ENCODE data around the gene OR5A1.
"Not testable (repeated sequence)": the region's sequence is repeated elsewhere in the genome, so short reads cannot be mapped to it uniquely, and the experiment has no call there.

OR5A1 gene

DNA sequence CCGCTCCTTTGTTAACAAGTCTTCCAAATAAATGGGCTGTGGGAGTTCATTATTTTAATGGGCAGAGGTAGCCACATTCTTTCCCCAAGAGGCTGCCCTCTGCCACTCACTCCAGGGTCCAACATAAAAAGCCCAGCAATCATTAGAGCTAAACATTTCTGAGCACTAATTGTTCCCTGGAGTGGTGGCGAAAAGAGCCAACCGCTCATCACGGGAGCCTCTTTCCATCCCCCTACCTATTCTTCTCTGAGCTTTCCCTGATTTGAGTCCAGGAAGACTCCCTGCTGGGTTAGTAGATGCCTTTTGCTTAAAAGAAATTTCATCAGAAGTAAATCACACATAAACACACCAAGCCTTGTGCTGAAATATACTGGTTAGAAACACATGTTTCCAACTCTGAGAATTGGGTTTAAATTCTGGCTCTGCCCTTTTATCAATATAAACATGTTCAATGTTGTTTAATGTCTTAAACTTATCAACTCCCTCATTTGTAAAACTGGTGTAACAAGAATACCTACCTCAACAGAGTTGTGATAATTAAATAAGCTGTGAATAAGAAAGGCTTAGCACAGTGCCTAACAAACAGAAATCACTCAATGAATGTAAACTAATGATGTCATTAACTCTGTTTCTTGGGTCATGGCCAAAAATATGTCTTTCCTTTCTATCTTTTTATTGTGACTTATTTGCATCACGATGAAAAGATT, 9.8 kb upstream of the OR5A1 start, which contains the start of gene OR5A2:
Gene OR5A2 (minus strand): TSS at position 53 of the 707 bp plus-strand sequence. CDS start 3,460 bp downstream, outside the sequence.
- TF ChIP-seq, protein P1, sequence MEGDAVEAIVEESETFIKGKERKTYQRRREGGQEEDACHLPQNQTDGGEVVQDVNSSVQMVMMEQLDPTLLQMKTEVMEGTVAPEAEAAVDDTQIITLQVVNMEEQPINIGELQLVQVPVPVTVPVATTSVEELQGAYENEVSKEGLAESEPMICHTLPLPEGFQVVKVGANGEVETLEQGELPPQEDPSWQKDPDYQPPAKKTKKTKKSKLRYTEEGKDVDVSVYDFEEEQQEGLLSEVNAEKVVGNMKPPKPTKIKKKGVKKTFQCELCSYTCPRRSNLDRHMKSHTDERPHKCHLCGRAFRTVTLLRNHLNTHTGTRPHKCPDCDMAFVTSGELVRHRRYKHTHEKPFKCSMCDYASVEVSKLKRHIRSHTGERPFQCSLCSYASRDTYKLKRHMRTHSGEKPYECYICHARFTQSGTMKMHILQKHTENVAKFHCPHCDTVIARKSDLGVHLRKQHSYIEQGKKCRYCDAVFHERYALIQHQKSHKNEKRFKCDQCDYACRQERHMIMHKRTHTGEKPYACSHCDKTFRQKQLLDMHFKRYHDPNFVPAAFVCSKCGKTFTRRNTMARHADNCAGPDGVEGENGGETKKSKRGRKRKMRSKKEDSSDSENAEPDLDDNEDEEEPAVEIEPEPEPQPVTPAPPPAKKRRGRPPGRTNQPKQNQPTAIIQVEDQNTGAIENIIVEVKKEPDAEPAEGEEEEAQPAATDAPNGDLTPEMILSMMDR (IDR thresholded peaks at IDR 0.05; ENCODE audit: insufficient read depth, low read length, missing control alignments): no peak
- CTCF ChIA-PET: interaction anchor here (1.1 kb wide), 2 partner anchors 10 to 254 kb away, joined by 3 read pairs; partner anchors contain the start of genes DTX4 and OR5A1
- no peak for DNase-seq (ENCODE audit: low read depth, low spot score)
- H3K4me3 ChIP-seq (ENCODE audit: low read depth, low read length): no peak within 1 kb of the TSS
- POLR2A ChIA-PET: no interaction called here

DNA sequence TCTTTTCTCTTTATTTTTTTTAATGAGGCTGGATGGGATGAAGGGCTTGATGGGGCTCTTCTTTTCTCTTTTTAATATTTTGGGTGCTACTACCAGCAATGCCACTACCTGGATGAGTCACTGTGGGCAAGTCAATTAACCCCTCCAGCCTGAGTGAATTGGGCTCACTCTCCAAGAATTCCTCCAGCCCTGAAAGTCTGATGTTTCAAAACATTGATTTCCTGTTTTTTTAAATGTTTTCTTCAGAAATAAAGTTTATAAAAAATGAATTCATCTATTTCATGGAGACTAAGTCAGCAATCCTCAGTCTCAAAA, 9.2 kb upstream of the OR5A1 start:
- POLR2A ChIA-PET: no interaction called here
- TF ChIP-seq, protein P1 (IDR thresholded peaks at IDR 0.05; ENCODE audit: insufficient read depth, low read length, missing control alignments): no peak
- no peak for DNase-seq (ENCODE audit: low read depth, low spot score)
- CTCF ChIA-PET: interaction anchor here (1.1 kb wide), 2 partner anchors 9 to 255 kb away, joined by 3 read pairs; partner anchors contain the start of genes DTX4 and OR5A1
- H3K4me3 ChIP-seq (ENCODE audit: low read depth, low read length): no peak overlapping the region

DNA sequence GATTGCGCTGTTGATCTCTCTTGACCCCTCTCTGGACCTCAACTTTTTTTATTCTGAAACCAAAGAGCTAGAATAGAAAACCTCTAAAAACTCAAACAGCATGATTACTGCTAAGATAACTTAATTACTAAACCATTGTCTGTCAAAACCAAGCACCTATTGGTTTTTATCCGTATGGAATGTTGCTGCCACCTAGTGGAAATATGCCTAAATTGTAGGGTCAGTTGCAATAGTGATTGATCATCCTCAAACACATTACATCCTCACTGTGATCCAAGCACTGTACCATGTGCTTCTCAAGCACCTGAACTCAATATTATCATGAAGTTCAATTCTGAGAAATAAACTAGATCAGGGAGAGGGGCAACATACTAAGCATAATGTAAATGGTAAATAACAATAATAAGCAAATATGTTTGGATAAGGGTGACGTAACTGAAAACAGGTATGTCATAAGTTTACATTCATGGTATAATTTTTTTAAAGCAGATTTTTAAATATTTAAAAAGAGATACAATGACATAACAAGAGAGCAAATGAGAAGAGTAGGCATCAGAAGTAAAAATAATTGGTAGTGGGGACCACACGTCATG, 6.2 kb upstream of the OR5A1 start:
- POLR2A ChIA-PET: no interaction called here

DNA sequence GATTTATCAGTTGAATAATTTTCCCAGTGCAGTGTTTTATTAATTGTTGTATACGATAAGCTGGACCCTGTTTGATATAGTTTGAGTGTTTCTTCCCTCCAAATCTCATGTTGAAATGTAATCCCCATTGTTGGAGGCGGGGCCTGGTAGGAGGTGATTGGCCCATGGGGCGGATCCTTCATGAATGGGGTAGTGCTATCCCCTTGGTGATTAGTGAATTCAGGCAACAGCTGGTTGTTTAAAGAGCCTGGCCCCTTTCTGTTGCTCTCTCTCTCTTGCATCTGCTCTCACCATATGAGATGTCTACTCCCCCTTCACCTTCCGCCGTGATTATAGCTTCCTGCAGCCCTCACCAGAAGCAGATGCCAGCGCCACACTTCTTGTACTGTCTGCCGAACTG, 1.5 kb downstream of the OR5A1 start:
- TF ChIP-seq, protein P1 (IDR thresholded peaks at IDR 0.05; ENCODE audit: insufficient read depth, low read length, missing control alignments): no peak
- no peak for DNase-seq (ENCODE audit: low read depth, low spot score)
- no peak overlapping the region for H3K4me3 ChIP-seq (ENCODE audit: low read depth, low read length)
- CTCF ChIA-PET: interaction anchor here (1.1 to 1.8 kb wide), 2 partner anchors 9 to 266 kb away, joined by 4 to 8 read pairs; partner anchors contain the start of gene DTX4
- POLR2A ChIA-PET: no interaction called here

More for the DNA sequence above, 6.2 kb upstream of the OR5A1 start:
- TF ChIP-seq, protein P1 (IDR thresholded peaks at IDR 0.05; ENCODE audit: insufficient read depth, low read length, missing control alignments): peak; percentile 51
- CTCF ChIA-PET: interaction anchor here (0.8 to 3.3 kb wide), 9 partner anchors 8 to 272 kb away, joined by 3 to 21 read pairs (median 4); partner anchors contain the start of gene DTX4
- no peak for DNase-seq (ENCODE audit: low read depth, low spot score)
- H3K4me3 ChIP-seq (ENCODE audit: low read depth, low read length): no peak overlapping the region

DNA sequence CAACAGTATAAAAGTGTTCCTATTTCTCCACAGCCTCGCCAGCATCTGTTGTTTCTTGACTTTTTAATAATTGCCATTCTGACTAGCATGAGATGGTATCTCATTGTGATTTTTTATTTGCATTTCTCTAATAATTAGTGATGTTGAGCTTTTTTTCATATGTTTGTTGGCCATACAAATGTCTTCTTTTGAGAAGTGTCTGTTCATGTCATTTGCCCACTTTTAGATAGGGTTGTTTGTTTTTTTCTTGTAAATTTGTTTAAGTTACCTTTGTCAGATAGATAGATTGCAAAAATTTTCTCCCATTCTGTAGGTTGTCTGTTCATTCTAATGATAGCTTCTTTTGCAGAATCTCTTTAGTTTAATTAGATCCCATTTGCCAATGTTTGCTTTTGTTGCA, 9.4 kb downstream of the OR5A1 start:
- POLR2A ChIA-PET: not testable (repeated sequence)

DNA sequence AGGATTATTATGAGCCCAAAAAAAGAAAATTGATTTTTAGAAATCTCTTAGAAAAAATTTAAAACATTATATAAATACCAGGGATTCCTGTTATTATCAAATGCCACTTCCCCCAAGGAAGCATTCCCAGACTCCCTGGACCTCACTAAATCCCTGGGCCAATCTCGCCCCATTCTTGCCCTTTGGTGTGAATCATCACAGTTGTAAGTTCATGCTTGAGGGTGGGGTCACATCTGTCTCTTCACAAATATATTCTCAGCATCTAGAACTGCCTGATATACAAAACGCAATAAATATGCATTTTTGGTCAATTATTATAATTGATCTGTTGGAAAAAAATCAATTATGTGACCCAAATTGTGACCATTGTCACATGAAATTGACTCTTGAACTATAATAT, 12.2 kb downstream of the OR5A1 start:
- POLR2A ChIA-PET: no interaction called here
- CTCF ChIA-PET: no interaction called here
- TF ChIP-seq, protein P1 (IDR thresholded peaks at IDR 0.05; ENCODE audit: insufficient read depth, low read length, missing control alignments): no peak
- DNase-seq (ENCODE audit: low read depth, low spot score): no peak
- no peak overlapping the region for H3K4me3 ChIP-seq (ENCODE audit: low read depth, low read length)

More for the DNA sequence above, 9.4 kb downstream of the OR5A1 start:
- CTCF ChIA-PET; DNase-seq (ENCODE audit: low read depth, low spot score); H3K4me3 ChIP-seq (ENCODE audit: low read depth, low read length): not testable (repeated sequence)

Measured in AG04449 (cell line).